Measurements from ENCODE around the gene CXCR4.
A peak's percentile ranks its signal among the peaks of the same experiment; 100 is the strongest.

The CXCR4 gene

GRCh38 chr2:136119717-136120675 lies 2.0 kb upstream of the CXCR4 start:
- H3K4me3 ChIP-seq (ENCODE audit: low read length): no peak overlapping the region
- TF ChIP-seq, protein P1, sequence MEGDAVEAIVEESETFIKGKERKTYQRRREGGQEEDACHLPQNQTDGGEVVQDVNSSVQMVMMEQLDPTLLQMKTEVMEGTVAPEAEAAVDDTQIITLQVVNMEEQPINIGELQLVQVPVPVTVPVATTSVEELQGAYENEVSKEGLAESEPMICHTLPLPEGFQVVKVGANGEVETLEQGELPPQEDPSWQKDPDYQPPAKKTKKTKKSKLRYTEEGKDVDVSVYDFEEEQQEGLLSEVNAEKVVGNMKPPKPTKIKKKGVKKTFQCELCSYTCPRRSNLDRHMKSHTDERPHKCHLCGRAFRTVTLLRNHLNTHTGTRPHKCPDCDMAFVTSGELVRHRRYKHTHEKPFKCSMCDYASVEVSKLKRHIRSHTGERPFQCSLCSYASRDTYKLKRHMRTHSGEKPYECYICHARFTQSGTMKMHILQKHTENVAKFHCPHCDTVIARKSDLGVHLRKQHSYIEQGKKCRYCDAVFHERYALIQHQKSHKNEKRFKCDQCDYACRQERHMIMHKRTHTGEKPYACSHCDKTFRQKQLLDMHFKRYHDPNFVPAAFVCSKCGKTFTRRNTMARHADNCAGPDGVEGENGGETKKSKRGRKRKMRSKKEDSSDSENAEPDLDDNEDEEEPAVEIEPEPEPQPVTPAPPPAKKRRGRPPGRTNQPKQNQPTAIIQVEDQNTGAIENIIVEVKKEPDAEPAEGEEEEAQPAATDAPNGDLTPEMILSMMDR (conservative IDR thresholded peaks at IDR 0.05; ENCODE audit: low read length): no peak
- DNase-seq (ENCODE audit: low read depth): no peak

- TF ChIP-seq, protein P1 (conservative IDR thresholded peaks at IDR 0.05; ENCODE audit: low read length): no peak
- DNase-seq (ENCODE audit: low read depth): no peak
- H3K4me3 ChIP-seq (ENCODE audit: low read length): no peak overlapping the region
These were observed 1.1 kb upstream of the CXCR4 start for GRCh38 chr2:136118819-136119716.

DNA sequence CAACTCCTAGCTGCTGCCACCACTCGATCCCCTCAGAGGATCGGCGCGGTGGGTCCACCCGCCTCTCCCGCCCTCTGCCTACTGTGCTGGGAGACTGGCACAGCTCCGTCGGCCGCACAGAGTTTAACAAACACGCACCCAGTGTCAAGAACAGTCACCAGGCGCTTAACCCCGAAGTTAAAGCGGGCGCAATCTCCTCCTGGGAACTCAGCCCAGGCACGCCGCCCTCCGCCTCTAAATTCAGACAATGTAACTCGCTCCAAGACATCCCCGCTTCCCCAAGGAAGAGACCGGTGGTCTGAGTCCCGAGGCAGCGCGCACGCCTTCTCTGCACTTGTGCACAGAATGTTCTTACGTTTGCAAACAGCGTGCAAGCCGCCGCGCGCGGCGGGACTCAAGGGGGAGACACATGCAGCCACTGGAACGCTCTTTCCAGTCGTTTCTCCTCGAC lies 533 bp downstream of the CXCR4 start:
- peak; percentile 20 for DNase-seq (ENCODE audit: low read depth)
- TF ChIP-seq, protein P1 (conservative IDR thresholded peaks at IDR 0.05; ENCODE audit: low read length): no peak
- H3K4me3 ChIP-seq (ENCODE audit: low read length): no peak overlapping the region

DNA sequence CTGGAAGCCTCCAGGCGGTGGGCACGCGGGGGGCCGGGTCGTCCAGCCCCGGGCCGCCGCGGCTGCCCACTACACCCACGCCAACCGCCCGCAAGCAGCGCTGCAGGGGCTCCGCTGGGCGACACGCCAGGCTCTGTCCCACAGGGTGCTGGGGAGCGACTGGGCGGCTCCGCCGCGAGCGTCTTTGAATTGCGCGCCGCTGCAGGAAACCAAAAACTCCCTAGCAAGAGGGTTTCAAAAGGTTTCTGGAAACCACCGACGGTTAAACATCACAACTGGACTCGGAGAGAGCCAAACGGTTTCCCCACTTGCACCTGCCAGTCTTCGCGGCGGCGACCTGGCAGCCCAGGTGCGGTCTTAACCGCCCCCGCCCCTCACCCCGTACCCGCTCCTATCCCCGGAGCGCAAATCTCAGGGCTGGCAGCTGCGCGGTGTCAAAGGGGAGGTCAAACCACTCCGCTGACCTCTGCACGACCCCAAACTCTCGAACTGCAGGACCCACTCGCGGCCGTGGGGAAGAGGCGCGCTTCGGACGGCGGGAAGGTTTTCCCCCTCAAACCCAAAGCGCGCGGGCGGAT lies 1.0 kb downstream of the CXCR4 start:
- H3K4me3 ChIP-seq (ENCODE audit: low read length): no peak overlapping the region
- TF ChIP-seq, protein P1 (conservative IDR thresholded peaks at IDR 0.05; ENCODE audit: low read length): no peak
- DNase-seq (ENCODE audit: low read depth): no peak

DNA sequence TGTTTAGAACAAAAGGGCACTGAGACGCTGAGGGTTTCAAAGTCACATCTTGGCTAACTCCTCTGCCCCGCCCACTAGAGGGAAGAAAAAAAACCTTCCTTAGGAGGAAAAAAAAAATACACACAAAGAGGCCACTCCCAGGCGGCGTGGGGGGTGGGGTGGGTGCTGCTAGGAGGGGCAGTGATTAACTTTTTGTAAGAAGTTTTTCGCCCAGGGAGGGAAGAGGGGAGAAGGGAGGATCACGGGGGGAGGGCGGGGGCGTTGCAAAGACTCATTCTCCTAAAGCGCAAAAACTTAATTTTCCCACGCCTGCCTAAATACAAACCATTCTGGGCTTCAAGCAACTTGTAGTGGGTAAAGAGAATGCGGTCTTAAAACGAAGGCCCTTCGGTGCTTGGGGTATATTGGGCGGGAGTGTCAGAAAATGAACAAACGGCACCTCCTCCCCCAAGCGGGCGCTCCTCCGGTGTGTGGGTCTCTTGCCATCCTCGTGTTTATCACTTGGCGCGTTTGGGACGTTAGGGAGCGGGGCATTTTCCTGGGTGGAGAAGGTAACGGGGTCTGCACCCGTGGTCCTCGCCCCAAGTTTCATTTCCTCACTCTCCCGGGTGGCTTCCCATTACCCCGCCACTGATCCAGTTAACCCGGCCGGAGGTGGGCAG lies 1.7 kb downstream of the CXCR4 start:
- no peak for DNase-seq (ENCODE audit: low read depth)
- no peak overlapping the region for H3K4me3 ChIP-seq (ENCODE audit: low read length)
- TF ChIP-seq, protein P1 (conservative IDR thresholded peaks at IDR 0.05; ENCODE audit: low read length): no peak

DNA sequence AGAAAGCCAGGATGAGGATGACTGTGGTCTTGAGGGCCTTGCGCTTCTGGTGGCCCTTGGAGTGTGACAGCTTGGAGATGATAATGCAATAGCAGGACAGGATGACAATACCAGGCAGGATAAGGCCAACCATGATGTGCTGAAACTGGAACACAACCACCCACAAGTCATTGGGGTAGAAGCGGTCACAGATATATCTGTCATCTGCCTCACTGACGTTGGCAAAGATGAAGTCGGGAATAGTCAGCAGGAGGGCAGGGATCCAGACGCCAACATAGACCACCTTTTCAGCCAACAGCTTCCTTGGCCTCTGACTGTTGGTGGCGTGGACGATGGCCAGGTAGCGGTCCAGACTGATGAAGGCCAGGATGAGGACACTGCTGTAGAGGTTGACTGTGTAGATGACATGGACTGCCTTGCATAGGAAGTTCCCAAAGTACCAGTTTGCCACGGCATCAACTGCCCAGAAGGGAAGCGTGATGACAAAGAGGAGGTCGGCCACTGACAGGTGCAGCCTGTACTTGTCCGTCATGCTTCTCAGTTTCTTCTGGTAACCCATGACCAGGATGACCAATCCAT lies 2.7 kb downstream of the CXCR4 start:
- H3K4me3 ChIP-seq (ENCODE audit: low read length): no peak overlapping the region
- DNase-seq (ENCODE audit: low read depth): no peak
- TF ChIP-seq, protein P1 (conservative IDR thresholded peaks at IDR 0.05; ENCODE audit: low read length): no peak
